Caco-2 (cell line): ENCODE data around the gene ESD. TPM values are rescaled to one million over a fixed set of nuclear protein-coding genes. Genes with fewer than 3 reads are reported as not detected.

Source experiments
- BruUV-seq: library from RNA; stranded (reverse); fragments of 400-500 nt; replicated peaks from 2 replicates; lab custom pipeline; 2021; lab: Mats Ljungman, UMichigan
- CTCF ChIA-PET: fragments of 300-600 bp; sonication (Branson Sonifier 250); formaldehyde crosslinking; loops from one replicate; lab custom pipeline; 2022; ENCODE audit warnings: antibody characterized with exemption; lab: Charles Lee
- POLR2A ChIA-PET: fragments of 300-600 bp; sonication (Branson Sonifier 250); formaldehyde crosslinking; loops from one replicate; lab custom pipeline; 2022; ENCODE audit warnings: antibody characterized with exemption; lab: Charles Lee
- DNase-seq, 2 experiments: peaks; one replicate each; pipeline versions ENCODE4 v3.0.0 to v3.0.0-alpha.2; 2020 to 2022
- H3K27me3 ChIP-seq: replicated peaks from 2 replicates; pipeline ENCODE4 v1.6.0; 2011; ENCODE audit warnings: low read length; ENCODE audit not compliant: control insufficient read depth, insufficient read depth
- H3K36me3 ChIP-seq: 2 replicates; pipeline ENCODE4 v1.5.1; 2011; ENCODE audit warnings: low read length; ENCODE audit not compliant: control insufficient read depth, insufficient read depth
- H3K4me1 ChIP-seq: fragments of 250-450 bp; sonication (Bioruptor Pico); 2 replicates; pipeline ENCODE4 v1.5.1; 2020; ENCODE audit warnings: mild to moderate bottlenecking
- H3K4me3 ChIP-seq: 2 replicates; pipeline ENCODE4 v1.5.1; 2011; ENCODE audit warnings: low read depth, mild to moderate bottlenecking, control low read depth, low read length
- H3K9me3 ChIP-seq: fragments of 250-450 bp; sonication (Bioruptor Pico); 2 replicates; pipeline ENCODE4 v1.5.1; 2020; ENCODE audit warnings: mild to moderate bottlenecking, moderate library complexity
- H3K27ac Mint-ChIP-seq: one replicate; pipeline ENCODE4 v1.8.0; 2022; ENCODE audit warnings: mixed read lengths; ENCODE audit not compliant: unreplicated experiment
- H3K27me3 Mint-ChIP-seq: one replicate; pipeline ENCODE4 v1.8.0; 2022; ENCODE audit warnings: mixed read lengths; ENCODE audit not compliant: insufficient read depth, unreplicated experiment
- H3K36me3 Mint-ChIP-seq: one replicate; pipeline ENCODE4 v1.8.0; 2022; ENCODE audit warnings: mild to moderate bottlenecking, mixed read lengths; ENCODE audit not compliant: insufficient read depth, unreplicated experiment
- H3K4me1 Mint-ChIP-seq: one replicate; pipeline ENCODE4 v1.8.0; 2022; ENCODE audit warnings: low read depth, mixed read lengths; ENCODE audit not compliant: unreplicated experiment
- H3K4me3 Mint-ChIP-seq: one replicate; pipeline ENCODE4 v1.8.0; 2022; ENCODE audit warnings: mild to moderate bottlenecking, moderate library complexity, mixed read lengths; ENCODE audit not compliant: unreplicated experiment
- H3K9me3 Mint-ChIP-seq: one replicate; pipeline ENCODE4 v1.8.0; 2022; ENCODE audit warnings: mixed read lengths; ENCODE audit not compliant: unreplicated experiment
- intact Hi-C: fragments of 100-400 bp; cut with micrococcal nuclease; formaldehyde crosslinking; loops from one replicate; pipeline ENCODE4 v1.10.0; 2022; ENCODE audit not compliant: unreplicated experiment
- total RNA-seq: library from RNA; stranded (reverse); gene quantifications from 2 replicates; pipeline ENCODE4 v1.2.3, GENCODE V29; 2022
- TF ChIP-seq, protein P1 (sequence below), 2 experiments: fragments of 200-600 bp in 1 of 2; IDR thresholded peaks; 1 replicate in 1 of 2; 2 replicates in 1 of 2; pipeline versions ENCODE4 v1.5.1 to v1.8.0; 2011 to 2022; ENCODE audit warnings: antibody characterized with exemption in 1 of 2, control low read depth in 1 of 2, inconsistent platforms in 1 of 2, low read depth in 1 of 2, low read length in 1 of 2, mild to moderate bottlenecking in 1 of 2, moderate library complexity in 1 of 2; ENCODE audit not compliant: insufficient read depth in 1 of 2, severe bottlenecking in 1 of 2, unreplicated experiment in 1 of 2

ESD gene
- total RNA-seq, 1 experiment from 2014 or later: 119 TPM

DNA sequence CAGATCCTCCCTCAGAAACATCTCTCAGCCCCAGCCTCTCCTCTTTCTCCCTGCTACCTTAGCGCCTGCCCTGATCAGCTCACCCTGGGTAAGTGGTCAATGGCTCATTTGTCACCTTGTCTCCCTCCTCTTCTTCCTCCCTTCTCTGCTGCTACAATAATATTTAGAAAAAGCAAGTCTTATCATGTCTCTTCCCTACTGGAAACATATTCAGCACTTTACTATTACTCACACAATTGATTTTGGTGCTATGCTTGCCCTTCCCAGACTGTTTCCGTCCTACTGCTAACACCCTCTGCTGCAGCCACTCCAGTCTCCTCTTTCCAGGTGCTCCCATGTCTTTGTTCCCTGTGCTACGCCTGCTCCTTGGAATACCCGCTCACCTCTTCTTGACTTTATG is 35.8 kb downstream of the ESD start:
- Histone ChIP-seq H3K4me3 (no peak overlapping the region), H3K27me3 (no peaks in the 10 kb centered on the region; the same call in 1 of the 2 replicates), H3K9me3 (no peaks in the 10 kb centered on the region), H3K4me1 (no peaks in the 10 kb centered on the region), H3K36me3 (no peaks in the 10 kb centered on the region)
- Mint-ChIP-seq H3K9me3 (no peaks in the 10 kb centered on the region), H3K27ac (no peak overlapping the region), H3K36me3 (no peaks in the 10 kb centered on the region), H3K4me1 (no peaks in the 10 kb centered on the region), H3K4me3 (no peak overlapping the region), H3K27me3 (no peaks in the 10 kb centered on the region)
- TF ChIP-seq, protein P1, sequence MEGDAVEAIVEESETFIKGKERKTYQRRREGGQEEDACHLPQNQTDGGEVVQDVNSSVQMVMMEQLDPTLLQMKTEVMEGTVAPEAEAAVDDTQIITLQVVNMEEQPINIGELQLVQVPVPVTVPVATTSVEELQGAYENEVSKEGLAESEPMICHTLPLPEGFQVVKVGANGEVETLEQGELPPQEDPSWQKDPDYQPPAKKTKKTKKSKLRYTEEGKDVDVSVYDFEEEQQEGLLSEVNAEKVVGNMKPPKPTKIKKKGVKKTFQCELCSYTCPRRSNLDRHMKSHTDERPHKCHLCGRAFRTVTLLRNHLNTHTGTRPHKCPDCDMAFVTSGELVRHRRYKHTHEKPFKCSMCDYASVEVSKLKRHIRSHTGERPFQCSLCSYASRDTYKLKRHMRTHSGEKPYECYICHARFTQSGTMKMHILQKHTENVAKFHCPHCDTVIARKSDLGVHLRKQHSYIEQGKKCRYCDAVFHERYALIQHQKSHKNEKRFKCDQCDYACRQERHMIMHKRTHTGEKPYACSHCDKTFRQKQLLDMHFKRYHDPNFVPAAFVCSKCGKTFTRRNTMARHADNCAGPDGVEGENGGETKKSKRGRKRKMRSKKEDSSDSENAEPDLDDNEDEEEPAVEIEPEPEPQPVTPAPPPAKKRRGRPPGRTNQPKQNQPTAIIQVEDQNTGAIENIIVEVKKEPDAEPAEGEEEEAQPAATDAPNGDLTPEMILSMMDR (IDR thresholded peaks at IDR 0.05; ENCODE audit: insufficient read depth in 1 of 2, low read depth in 1 of 2, low read length in 1 of 2, severe bottlenecking in 1 of 2, unreplicated experiment in 1 of 2): no peak
- intact Hi-C loops: no loop called here
- CTCF ChIA-PET: no interaction called here
- DNase-seq: no peak
- POLR2A ChIA-PET: no interaction called here
- BruUV-seq: no TSS peak

DNA sequence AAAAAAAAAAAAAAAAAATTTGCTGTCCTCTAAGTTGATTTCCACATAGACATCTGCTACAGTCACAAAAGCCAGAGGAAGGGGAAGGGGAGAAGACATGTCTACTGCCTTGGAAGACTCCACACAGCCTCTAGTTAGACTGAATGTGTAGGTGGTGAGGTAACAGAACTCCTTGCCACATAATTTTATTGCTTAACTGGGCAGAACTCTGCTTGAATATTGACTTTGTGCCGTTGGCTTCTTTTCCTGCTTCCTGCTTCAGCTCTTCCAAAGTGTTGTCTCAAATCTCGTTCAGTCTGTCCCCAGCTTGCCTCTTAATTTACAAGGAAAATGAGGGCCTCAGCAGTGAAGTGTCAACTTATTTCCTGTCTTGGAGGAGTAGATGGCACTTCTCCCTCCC is 37.1 kb downstream of the ESD start:
- no peaks in the 10 kb centered on the region for H3K9me3 Mint-ChIP-seq
- POLR2A ChIA-PET: no interaction called here
- CTCF ChIA-PET: no interaction called here
- no peaks in the 10 kb centered on the region for H3K36me3 Mint-ChIP-seq
- no peak for DNase-seq
- Histone ChIP-seq H3K9me3 (no peaks in the 10 kb centered on the region), H3K4me3 (no peak overlapping the region), H3K27me3 (no peaks in the 10 kb centered on the region; the same call in 1 of the 2 replicates), H3K4me1 (no peaks in the 10 kb centered on the region), H3K36me3 (no peaks in the 10 kb centered on the region)
- intact Hi-C loops: no loop called here
- TF ChIP-seq, protein P1 (IDR thresholded peaks at IDR 0.05; ENCODE audit: insufficient read depth in 1 of 2, low read depth in 1 of 2, low read length in 1 of 2, severe bottlenecking in 1 of 2, unreplicated experiment in 1 of 2): no peak
- no peak overlapping the region for H3K4me3 Mint-ChIP-seq
- H3K4me1 Mint-ChIP-seq: no peaks in the 10 kb centered on the region
- BruUV-seq: no TSS peak
- H3K27ac Mint-ChIP-seq: no peak overlapping the region
- H3K27me3 Mint-ChIP-seq: no peaks in the 10 kb centered on the region

DNA sequence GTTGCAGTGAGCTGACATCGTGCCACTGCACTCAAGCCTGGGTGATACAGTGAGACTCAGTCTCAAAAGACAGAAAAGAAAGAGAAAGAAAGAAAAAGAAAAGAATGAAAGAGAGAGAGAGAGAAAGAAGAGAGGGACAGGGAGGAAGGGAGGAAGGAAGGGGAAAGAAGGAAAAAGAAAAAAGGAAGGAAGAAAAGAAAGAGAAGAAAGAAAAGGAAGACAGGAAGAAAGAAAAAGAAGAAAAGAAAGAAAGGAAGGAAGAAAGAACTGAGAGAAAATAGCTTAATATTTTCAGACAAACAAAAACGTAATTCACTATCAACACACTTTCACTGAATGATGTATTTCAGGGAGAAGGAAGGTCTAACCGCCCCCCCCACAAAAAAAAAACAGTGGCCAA is 39.3 kb downstream of the ESD start:
- H3K9me3 ChIP-seq: no peaks in the 10 kb centered on the region
- Mint-ChIP-seq H3K4me3 (no peak overlapping the region), H3K9me3 (no peaks in the 10 kb centered on the region), H3K36me3 (no peaks in the 10 kb centered on the region), H3K4me1 (no peaks in the 10 kb centered on the region), H3K27ac (no peak overlapping the region), H3K27me3 (no peaks in the 10 kb centered on the region)
- no peak overlapping the region for H3K4me3 ChIP-seq
- intact Hi-C loops: no loop called here
- H3K4me1 ChIP-seq: 0 out of 2 replicates have a peak, but pooled peaks cover 4% of the 10 kb centered on the region
- CTCF ChIA-PET: no interaction called here
- DNase-seq: no peak
- POLR2A ChIA-PET: no interaction called here
- H3K36me3 ChIP-seq: no peaks in the 10 kb centered on the region
- no peaks in the 10 kb centered on the region; the same call in 1 of the 2 replicates for H3K27me3 ChIP-seq
- TF ChIP-seq, protein P1 (IDR thresholded peaks at IDR 0.05; ENCODE audit: insufficient read depth in 1 of 2, low read depth in 1 of 2, low read length in 1 of 2, severe bottlenecking in 1 of 2, unreplicated experiment in 1 of 2): no peak
- BruUV-seq: no TSS peak
